GM12865 (cell line): ENCODE measurements around the gene CFAP54.
A peak's percentile ranks its signal among the peaks of the same experiment; 100 is the strongest.

ENCODE experiments used
- DNase-seq: peaks from one replicate; pipeline ENCODE4 v3.0.0; 2010; ENCODE audit warnings: low read depth
- H3K4me3 ChIP-seq: 2 replicates; pipeline ENCODE4 v1.5.1; 2011; ENCODE audit warnings: mild to moderate bottlenecking, low read depth, low read length, control low read depth
- CTCF ChIP-seq: IDR thresholded peaks from 2 replicates; pipeline ENCODE4 v1.5.1; 2011; ENCODE audit warnings: low read length, control low read depth, low read depth, inconsistent platforms; ENCODE audit not compliant: insufficient read depth; ENCODE audit errors: missing control alignments

The CFAP54 gene

DNA sequence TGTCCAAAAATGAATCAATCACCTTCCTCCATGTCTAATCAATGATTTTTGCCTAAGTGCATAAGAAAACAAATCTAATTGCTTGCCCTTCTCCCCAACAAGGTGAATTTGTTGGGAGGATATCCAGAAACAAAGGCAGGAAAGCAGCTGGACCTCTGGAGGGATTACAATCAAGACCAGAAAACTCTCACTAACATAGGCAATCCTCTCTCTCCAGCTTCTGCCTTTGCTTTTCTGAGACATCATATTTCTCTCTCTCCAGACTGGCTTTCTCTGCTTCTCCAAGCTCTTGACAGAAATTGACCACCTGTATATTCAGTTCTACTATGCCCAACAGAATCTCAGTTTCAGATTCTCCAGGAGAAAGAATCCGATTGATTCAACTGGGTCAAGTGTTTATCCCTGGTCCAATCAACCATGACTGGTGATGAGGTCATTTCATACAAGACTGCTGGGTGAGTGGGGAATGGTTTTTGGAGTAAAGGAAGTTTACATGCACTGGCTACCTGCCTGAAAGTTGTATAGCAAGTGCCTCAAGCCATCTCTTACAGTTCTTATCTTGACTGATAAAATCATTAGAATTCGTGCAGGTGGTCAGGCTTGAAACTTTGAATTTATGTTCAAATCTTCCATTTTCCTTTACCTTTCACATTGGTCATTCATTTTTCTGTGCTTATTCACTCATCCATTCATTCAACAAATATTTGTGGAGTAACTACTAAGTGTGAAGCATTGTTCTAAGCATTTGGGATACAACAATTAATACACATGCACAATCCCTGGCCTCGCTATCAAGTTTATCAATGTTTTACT lies 22.2 kb upstream of the CFAP54 start:
- TF ChIP-seq CTCF, result no peak
- DNase-seq, result peak; percentile 17
- H3K4me3 ChIP-seq, result no peak overlapping the region

DNA sequence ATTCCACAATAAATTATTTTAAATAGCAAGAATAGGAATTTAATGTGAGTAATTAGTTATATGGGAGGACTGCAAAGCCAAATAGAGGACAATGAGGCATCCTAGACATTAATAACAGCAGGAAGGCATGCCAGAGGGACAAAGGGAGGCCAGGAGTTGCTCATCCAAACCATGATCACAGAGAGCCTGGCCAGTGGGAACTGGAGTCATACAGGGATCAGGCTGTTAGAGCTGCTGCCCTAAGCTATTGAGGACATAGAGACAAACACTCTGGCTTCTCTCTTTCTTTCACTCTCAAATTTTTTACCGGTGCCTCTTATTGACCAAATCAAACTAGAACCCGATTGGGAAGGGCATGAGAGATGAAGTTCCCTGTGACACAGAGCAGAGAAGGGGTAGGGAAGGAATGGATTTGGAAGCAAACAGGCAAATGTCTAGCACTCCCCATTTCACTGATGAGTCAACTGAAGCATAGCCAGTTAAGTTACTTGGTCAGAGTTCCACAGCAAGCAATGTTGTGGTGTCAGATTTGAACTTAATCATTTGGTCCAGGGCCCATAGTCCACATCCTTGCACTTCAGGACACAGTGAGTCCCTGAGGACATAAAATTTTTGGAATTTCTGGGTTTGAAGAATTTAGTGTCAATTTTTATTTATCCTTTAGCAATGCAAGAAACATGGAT lies 17.9 kb upstream of the CFAP54 start:
- no peak for DNase-seq
- no peak overlapping the region for H3K4me3 ChIP-seq
- TF ChIP-seq CTCF, result no peak

DNA sequence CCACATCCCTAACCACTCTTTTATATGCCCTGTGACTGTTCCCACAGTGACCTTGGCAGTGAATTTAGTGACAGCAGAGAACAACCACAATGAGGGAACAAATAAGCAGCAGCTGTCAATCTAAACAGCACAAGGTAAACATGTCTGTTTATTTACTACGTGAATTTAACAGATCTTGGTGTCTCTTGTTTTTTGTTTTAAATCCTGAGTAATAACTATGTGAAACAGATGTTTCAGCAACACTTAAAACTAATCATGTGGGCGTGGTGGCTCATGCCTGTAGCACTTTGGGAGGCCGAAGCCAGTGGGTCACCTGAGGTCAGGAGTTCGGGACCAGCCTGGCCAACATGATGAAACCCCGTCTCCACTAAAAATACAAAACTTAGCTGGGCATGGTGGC lies 17.0 kb upstream of the CFAP54 start:
- no peak overlapping the region for H3K4me3 ChIP-seq
- no peak for DNase-seq
- no peak for TF ChIP-seq CTCF

GRCh38 chr12:96473394-96474093 lies 15.8 kb upstream of the CFAP54 start:
- H3K4me3 ChIP-seq, result no peak overlapping the region
- DNase-seq, result no peak
- no peak for TF ChIP-seq CTCF

DNA sequence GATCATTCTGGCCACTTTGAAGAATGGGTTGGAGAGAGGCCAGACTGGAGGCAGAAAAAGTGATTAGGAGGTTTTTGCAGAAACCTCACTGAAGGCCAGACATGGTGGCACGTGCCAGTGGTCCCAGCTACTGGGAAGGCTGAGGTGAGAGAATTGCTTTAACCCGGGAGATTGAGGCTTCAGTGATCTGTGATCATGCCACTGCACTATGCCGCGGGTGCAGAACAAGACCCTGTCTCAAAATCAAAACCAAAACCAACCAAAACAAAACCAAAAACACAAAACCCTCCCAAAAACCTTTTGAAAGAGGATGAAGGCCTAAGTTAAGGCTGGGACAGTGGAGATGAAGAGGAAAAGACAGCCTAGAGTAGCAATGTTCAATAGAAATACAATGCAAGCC lies 15.2 kb upstream of the CFAP54 start:
- no peak for TF ChIP-seq CTCF
- H3K4me3 ChIP-seq, result no peak overlapping the region

GRCh38 chr12:96478011-96478410 lies 11.4 kb upstream of the CFAP54 start:
- no peak overlapping the region for H3K4me3 ChIP-seq
- TF ChIP-seq CTCF, result no peak
- no peak for DNase-seq

More for the DNA sequence above, 15.2 kb upstream of the CFAP54 start:
- no peak for DNase-seq
